Amygdala (tissue), 56 donors: ENCODE measurements around the gene GPR84.
"Not testable (repeated sequence)": the region's sequence is repeated elsewhere in the genome, so short reads cannot be mapped to it uniquely, and the experiment has no call there.

Experiments
- DNase-seq, 56 donors: peaks; one replicate each; lab custom pipeline; 2025; lab: John Stamatoyannopoulos, UW

Gene GPR84

GRCh38 chr12:54358191-54358944, 5.9 kb downstream of the GPR84 start:
- peak in 19 of 56 donors; percentile 16 to 54 (median 38) for DNase-seq

DNA sequence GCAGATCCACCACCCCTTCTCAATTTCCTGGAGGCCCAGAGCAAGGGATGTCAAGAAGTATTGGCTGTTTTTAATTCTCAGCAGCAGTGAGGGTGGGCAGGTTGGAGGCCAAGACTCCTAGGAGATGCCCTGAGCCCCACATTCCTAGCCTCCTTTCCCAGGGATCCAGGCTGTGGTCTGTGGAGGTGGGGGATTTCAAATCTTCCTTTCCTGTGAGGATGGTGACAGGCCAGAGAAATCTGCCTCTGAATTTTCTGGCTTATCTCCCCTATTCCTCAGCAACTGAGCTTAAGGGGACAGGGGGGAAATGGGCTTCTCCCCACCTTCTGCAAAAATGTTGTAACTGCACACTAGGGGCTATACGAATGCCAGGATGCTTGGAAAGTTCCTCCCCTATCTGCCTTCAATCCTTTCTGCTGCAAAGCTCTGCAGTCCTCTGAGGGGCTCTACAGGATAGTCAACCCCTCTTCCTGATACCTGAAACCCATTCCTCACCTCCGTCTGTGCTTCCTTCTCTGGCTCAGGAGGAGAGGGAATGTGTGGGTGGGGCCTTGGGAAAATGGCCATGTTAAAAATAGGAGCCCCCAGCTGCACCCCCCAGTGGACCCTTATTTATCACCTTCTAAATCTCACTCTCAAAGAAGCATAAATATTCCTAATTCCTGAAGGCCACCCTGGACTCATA, 6.6 kb downstream of the GPR84 start:
- no peak for DNase-seq

DNA sequence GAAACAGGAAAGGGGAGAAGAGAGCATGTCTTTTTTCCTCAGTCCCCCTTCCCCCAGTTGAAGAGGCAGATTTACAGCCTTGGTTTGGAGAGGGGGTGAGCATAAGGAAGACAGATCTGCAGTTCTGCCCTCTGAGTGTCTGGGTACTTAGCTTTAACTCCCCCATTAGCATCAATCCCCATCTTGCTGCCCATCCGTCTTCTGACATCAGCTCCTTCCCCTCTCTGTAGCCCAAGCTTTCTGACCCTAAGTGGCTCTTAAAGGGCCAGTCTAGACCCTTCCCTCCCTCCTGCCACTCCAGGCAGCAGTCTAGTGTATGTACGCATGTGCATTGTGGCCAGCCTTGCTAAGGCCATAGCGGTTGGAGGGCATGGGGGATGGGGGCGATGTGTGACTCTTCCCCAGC, 7.3 kb downstream of the GPR84 start:
- no peak for DNase-seq

DNA sequence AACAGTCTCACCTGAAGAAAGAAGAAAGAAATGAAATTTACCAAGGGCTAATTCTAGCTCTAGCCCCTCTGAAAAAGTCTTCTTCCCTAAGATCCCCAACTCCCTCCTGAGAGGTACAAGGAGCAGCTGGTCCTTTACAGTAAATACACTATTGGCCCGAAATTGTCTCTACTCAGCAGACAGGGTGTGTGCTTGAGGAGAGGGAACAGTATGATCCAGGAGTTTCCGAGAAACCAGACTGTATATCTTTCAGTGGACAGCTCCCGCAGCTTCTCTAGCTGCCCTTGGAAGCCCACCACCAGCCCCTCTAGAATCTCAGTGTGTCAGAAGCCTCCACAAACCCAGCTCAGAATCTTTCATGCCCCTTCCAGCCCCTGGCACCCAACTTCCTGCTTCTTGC, 8.1 kb downstream of the GPR84 start:
- no peak for DNase-seq

DNA sequence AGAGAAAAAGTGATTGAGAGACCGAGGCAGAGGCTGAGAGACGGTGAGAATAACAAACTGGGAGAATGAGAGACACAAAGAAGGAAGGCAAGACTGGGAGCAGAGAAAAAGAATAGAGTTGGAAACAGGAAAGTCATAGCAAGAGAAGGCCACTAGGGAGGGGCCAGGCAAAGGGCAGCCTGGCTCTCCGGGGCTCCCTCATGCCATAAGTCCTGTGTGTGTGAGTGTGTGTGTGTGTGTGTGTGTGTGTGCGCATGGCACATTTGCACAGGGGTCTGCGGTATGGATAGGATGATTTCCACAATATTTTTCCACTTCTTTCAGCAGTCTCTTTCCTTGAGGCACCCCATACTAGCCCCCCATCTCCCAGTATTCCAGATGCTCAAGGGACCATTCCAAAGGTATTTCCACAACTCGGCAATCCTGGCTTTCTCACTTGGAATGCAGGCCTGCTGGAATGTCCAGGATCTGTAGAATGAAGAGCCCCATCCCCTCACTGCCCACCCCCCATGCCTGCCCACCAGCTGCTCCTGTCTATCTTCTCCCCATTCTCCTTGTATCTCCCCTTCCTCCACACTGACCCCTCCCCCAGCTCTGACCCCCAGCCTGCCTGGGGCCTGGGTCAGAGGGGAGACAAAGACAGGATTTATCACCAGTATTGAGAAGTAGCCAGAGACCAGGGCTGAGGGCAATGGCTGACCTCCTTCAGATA, 9.0 kb downstream of the GPR84 start:
- no peak for DNase-seq

DNA sequence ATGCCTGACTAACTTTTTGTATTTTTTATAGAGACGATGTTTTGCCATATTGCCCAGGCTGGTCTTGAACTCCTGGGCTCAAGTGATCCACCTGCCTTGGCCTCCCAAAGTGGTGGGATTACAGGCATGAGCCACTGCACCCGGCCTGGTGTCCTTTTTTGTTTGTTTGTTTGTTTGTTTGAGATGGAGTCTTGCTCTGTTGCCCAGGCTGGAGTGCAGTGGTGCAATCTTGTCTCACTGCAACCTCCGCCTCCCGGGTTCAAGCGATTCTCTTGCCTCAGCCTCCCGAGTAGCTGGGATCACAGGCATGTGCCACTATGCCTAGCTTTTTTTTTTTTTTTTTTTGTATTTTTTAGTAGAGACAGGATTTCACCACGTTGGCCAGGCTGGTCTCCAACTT, 10.0 kb downstream of the GPR84 start:
- not testable (repeated sequence) for DNase-seq

DNA sequence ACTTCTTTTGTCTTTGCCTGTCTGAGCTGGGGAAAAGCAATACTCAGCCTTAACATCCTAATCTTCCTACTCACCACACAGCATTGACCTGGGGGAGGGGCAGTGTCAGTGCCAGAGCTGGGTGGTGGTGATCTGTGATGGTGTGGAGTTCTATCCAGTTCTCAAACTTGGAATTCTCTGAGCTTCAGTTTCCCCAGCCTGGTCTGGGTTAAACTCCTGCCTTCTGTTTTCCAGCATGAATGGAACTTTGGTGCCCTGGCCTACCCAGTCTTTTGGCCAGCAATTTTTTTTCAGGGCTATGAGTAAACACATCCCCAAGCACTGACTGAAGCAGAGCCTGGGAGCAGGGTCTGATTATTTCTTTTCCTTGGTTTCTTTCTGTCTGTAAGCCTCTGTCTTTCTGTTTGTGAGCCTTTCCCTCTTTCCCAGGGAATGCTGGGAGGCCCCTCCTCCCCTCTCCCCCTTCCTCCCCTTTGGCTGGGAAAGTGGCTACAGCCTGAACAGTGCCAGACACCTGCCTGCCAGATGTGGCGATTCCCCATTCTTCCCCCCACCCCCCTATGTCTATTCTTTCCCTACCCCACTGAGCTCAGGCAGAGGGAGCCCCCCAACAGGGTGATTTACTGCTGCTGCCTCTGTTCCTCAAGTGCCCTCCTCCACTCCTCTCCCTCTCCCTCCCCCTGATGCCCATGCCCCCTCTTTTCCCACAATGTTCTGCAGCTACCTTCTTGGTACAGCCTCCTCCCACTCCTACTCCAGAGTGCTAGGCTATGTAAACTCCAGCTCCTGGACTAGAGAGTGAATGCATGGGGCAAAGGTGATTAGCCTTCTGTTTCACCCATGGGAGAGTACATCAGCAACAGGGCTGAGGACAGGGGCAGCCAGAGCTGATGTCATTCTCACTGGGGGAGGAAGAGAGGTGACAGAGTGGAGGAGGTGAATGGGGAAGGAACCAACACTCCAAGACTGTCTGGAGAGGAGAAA, 11.1 kb downstream of the GPR84 start:
- peak in 36 of 56 donors; percentile 20 to 79 (median 44) for DNase-seq

DNA sequence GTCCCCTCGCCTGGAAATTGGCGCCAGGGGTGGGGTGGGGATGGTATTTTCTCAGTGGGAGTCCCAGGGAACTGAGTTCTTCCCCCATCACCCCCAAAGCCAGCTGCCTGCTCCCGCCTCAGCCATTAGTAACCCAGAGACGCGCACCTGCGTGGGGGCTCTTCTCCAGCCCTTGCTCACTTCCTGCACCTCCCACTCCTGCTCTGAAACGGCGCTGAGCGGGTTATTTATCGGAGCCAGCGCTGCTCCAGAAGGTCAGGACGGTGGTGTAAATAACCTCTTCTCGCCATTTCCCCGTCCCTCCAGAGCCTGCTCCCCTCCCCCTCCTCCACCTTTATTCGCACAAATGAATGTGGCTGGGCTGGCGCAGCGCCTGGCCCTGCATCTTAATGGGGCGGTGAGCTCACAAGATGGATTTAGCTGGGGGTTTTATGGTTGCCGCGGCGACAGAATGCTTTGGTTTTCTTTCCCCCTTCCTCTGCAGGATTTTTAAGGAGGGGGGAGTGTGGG, 12.2 kb downstream of the GPR84 start:
- peak in 50 of 56 donors; percentile 18 to 83 (median 65) for DNase-seq

DNA sequence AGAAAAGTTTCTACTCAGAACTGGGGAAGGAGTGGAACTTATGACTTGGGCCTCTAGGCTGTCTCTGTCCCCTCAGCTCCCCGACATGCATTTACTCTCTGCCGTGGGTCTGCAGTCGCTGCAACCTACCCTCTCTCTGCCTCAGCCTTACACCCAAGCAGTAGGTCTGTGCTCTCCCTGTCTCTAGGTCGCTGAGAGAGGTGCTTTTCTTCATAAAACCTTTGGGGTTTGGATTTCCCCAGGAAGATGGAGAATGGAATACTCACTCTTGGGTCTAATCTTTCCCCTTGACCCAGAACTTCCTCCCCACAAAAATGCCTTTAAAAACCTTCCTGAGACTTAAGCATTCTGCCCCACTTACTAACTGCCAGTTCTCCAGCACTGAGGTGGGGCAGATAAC, 12.9 kb downstream of the GPR84 start:
- no peak for DNase-seq

DNA sequence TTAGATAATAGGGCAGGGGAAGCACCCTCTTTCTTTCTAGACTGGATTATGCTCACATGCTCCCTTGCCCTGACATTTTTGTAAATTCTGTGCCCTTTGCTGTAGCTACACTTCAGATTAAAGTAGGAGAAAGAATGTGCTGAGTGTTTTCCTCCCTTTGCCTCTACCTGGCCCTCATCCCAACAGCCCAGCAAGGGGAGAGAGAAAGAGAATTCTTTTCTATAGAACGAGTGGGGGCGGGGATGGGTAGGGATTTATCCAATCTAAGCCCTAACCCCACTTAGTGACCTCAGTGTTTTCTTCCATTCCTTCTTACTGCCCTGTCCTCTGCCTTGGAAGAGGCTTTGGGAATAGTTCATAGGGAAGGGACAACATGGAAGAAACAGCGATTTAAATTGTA, 13.5 kb downstream of the GPR84 start:
- DNase-seq: no peak

DNA sequence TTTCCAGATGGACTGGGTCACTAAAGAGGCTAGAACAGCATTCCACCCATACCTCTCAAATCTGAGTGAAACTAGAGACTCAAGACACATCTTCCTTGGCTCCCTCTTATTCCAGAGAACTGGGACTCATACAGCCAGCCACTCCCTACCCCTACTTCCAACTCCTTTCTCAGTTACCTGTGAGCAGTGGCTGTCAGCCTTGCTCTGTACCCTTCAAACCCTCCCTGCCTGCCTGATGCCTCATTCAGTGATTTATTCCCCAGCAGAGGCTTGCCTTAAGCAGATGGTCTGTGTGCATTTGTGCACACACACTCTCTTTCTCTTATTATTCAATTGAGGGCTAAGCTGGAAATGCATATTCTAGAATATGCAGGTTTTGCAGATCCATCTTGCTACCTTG, 14.6 kb downstream of the GPR84 start:
- no peak for DNase-seq

DNA sequence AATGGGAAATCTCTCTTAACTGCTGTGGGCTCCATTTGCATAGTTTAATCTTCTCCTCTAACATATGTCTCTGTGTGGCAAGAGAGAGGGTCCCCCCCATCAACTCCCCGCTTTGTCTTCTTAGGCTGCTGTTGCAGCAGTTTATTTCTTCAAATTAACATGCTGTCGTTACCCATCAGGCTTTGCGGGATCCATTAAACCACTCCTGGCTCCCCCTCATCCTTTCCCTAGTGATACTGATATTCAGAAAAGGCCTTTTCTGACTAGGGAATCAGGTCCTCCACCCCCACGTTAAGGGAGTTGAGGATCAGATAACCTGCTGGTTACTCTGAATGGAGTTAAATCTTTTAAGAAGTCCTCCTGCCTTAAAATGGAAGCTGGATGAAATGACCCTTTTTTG, 15.2 kb downstream of the GPR84 start:
- DNase-seq: no peak

DNA sequence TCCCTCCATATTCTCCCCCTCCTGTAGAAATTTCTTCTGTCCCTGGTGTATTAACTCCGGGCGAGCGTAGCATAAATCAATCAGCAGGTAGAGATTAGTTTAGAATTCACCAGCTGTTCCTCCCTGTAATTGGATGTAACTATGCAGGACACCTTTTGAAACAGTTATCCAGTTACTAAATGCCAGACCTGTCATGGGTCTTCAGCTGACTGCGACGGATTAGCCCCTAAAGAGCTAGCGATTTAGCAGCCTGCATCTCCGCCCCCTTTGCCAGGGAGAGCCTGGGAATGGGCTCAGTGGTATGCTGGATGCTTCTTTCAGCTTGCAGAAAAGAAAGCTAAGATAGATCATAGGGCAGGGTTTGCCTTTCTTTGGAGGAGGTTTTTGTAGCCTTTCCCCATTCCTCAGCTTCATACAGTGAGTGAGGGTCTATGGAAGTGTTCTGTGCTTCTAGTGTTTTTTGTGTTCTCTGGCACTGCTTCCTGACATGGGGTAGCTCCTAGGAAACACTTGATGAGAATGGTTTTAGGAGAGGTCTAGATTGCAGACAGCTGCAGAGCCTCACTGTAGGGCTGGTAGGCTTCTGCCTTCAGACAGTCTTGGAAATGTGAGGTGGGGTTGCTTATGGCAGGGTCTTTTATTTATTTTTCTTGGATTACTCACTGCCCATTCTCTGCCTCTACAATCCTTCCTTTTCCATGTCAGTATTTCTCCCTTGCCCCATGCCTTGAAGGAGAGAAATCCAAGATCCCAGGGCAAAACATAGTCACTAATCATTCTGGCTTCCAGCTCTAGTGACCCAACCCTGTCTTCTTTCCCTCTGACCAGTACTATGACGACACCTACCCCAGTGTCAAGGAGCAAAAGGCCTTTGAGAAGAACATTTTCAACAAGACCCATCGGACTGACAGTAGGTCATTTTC, 22.6 kb downstream of the GPR84 start:
- no peak for DNase-seq

DNA sequence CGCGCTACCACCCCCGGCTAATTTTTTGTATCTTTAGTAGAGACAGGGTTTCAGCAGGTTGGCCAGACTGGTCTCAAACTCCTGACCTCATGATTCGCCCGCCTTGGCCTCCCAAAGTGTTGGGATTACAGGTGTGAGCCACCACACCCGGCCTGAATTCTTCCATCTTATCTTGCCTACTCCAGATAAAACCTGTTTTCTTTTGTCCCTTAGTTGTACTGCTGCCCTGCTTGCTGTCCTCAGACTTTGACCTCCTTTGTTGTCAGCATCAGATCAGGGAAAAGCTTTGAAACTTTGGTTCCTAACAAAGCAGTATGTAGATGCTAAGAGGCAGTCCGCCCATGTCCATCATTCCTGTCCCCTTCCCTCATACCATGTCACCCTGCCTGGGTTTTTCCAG, 23.4 kb downstream of the GPR84 start:
- no peak for DNase-seq

DNA sequence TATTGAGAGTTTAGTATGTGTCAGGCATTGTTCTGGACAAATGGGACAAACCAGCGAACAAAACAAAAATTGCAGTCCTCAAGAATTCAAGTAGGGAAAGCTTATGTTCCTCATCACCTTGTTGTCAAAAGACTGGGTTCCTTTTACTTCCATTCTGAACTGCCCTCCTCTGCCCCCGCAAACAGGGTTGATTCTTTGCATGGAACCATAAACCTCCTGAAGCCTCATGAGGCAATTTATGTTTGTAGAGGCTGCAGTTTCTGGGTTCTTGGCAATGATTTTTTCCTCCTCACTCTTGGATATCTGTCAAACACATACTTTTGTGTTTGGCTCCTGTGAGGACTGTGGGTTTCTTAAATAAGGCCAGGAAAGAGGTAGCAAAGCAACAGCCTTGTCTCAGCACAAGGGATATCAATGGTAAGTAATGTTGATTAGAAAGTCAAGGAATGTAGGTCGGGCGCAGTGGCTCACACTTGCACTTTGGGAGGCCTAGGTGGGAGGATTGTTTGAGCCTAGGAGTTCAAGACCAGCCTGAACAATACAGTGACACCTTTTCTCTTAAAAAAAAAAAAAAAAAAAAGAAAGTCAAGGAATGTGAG, 25.5 kb downstream of the GPR84 start:
- no peak for DNase-seq

DNA sequence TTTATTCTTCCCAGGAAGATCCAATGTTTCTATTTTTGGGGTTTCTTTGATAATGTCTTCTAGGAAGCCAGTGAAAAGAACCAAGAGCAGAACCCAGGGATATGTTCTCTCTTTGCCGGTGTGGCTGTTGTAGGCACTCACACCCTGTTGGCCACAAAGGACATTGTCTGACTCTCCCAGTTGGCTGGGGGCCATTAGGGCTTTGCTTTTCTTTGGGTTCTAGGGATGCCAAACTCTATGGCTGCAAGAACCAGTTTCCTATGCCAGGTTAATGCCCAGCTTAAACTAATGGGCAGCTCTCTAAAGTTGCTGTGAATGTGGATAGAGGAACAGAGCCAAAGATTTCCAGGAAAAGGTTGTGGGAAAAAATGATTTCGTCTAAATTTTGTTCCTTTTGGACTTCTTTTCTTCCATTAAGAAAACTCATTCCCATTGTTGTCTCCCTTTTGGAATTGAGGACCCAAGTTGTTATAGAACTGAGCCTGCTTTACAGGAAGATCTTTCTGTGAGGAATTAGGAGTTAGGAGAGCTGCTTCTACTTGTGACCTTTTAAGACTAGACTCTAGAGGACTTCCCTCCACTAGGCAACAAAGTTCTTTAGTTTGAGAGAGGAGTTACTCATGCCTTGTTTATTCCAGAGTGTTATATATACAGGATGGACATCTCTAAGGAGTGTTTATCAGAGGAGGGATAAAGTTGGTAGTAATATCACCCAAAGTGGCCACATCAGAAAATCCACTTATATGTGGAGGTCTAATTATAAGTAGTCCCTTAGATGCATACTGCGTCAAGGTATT, 26.2 kb downstream of the GPR84 start:
- DNase-seq: peak in 9 of 56 donors; percentile 10 to 71 (median 28)

DNA sequence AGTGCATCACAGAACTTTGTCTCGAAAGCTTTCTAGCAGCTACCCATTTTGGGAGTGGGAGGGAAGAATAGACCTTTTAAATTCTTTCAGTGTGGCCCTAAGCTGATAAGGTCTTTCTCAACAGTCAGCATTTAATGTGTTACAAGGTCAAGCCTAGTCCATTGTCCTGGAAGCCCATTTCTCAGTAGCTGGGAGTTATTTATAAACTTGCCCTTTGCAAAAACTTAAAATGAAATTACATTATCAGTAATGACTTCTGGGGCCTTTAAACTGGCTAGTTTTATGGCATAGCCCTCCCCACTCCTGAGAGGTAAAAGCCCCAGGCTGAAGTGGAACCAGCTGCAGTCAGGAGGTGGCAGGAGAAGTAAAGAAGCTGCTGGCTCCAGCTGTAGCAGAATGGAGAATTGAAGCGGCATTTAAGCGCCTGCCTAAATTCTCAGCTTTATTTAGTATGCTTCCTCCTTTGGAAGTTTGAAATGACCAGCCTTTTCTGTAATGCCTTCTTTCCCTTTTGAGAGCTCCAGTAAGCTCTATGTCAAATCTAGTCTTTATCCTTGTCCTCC, 26.9 kb downstream of the GPR84 start:
- peak in 4 of 56 donors; percentile 19 to 30 (median 24) for DNase-seq
